NCI-H146 (cell line): ENCODE results near the gene PDGFA.

Experiments
- DNase-seq: peaks from one replicate; lab custom pipeline; 2025; lab: John Stamatoyannopoulos, UW

PDGFA gene

DNA sequence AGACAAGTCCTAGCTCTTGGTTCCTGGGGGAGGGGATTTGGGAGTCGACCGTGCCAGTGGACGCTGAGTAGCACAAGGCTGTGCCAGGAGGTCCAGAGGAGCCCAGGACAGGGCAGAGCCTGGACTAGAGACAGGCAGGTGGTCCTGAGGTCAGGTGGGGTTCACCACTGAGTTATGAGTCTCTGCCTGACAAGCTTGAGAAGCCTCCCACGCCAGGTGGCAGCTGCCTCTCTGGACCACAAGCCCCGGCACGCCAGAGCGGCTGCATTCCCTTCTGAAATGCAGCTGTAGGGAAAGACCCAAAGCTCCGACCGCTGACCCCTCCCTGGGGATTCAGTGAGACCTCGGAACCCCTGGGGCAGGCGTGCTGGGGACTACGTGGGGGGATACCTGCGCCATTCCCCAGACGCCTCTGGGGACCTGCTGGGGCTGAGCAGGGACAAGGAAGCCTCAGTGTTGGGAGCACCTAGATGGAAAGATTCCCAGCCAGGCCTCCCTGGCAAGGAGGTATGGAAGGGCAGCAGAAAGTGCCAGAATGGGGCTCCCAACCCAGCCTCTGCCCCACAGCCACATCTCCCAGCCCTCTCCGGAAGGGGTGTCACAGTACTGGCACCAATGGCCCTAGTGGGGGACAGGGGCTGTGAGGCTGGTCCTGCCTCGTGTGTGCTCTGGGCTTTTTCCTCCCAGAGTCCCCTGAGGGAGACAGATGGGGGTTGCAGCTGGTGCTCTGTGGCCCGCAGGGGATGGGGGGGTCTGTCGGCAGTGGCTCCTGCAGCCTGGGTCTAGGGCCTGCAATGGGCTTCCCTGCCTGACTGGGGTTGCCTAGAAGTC is 29.0 kb downstream of the PDGFA start:
- no peak for DNase-seq

DNA sequence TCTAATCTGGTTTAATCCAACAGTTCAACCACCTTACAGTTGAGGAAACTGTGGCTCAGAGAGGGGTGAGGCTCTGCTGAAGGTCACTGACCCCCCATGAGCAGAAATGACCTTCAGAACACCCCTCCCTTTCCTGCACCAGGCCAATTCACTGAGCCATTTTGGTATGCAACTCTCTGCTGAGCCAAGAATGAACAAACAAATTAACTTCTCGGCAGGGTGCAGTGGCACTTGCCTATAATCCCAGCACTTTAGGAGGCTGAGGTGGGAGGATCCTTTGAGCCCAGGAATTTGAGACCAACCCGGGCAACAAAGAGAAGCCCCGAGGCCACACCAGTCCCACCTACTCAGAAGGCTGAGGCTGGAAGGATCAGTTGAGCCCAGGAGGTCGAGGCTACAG is 29.8 kb downstream of the PDGFA start:
- no peak for DNase-seq

DNA sequence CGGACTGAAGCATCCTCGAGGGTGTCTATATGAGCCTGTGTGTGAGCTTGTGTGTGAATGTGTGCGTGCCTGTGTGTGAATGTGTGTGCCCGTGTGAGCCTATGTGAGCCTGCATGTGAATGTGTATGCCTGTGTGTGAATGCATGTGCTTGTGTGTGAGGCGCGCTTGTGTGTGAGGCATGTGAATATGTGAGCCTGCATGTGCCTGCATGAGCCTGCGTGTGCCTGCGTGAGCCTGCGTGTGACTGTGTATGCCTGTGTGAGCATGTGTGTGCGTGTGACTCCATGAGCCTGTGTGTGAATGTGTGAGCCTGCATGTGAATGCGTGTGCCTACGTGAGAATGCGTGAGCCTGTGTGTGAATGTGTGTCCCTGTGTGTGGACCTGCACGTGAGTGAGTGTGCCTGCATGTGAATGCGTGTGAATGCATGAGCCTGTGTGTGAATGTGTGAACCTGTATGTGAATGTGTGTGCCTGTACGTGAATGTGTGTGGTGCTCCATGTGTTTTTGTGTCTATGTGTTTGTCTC is 33.4 kb downstream of the PDGFA start:
- DNase-seq: no peak

DNA sequence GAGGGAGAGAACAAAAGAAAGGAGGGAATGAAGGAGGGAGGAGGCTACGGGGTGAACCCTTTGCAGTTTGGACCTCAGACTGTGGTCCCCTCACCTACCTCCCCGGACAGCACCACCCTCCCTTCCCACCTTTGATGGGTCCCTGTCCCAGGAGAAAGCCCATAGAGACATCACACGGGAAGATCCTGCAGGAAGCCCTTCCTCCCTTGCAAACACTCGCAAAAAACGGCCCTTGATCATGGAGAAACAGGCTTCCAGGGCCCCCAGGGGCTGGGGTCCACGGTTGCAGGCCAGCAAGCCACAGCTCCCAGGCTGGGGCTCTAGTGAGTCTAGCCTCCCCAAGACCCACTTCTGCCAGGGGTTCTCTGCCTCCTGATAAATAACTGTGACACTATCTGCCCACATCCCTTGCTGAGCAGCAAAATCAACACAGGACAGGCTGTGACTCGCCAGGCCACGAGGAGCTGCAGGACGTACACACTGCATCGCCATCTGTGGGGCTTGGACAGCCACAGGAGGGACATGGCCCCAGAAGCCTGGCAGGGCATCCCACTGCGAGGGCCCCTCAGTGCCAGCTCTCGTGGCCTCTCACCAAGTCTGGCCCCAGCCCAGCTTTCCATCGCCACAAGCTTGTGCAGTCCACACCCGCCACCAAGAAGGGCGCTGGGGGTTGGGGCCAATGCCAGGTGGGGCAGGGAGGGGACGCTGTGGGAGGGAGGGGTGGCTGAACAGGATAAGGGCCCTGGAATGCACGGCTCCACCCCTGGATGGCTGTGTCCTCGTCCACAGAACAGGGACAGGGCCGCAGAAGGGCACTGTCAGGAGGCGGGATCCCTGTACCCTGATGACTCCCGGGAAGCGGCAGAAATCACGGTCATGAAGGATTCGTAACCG is 34.2 kb downstream of the PDGFA start:
- no peak for DNase-seq

DNA sequence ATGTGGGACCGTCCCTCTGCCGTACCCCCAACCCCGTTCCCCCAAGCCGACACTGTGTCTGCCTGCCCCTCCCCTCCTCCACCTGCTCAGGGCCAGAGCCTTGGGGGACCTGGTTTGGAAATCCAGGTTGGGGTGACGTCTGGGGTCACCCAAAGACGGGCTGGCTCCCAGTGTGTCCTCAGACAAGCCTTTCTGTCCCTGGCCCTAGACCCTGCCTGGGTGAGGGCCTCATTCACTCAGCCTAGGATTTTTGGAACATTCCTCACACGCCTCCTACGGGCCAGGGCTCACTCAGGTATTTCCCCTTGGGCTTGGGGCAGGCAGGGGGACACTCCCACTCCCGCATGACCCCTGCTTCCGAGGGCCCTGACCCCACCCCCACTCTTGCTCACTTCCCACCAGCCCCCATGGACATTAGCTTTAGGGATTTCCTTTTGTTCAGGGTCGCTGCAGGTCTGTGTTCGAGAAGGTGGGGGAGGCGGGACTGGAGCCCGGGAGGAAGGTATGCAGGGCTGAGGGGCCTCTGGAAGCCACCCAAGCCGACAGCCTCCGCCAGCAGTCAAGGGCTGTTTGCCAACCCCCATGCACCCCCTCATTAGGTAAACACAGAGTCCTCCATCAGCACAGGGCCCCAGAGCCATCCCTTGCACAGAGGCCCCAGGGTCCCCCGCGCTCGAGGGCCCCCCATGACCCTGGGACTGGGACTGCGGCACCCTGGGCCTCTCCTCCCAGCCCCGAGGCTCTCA is 35.1 kb downstream of the PDGFA start:
- no peak for DNase-seq

DNA sequence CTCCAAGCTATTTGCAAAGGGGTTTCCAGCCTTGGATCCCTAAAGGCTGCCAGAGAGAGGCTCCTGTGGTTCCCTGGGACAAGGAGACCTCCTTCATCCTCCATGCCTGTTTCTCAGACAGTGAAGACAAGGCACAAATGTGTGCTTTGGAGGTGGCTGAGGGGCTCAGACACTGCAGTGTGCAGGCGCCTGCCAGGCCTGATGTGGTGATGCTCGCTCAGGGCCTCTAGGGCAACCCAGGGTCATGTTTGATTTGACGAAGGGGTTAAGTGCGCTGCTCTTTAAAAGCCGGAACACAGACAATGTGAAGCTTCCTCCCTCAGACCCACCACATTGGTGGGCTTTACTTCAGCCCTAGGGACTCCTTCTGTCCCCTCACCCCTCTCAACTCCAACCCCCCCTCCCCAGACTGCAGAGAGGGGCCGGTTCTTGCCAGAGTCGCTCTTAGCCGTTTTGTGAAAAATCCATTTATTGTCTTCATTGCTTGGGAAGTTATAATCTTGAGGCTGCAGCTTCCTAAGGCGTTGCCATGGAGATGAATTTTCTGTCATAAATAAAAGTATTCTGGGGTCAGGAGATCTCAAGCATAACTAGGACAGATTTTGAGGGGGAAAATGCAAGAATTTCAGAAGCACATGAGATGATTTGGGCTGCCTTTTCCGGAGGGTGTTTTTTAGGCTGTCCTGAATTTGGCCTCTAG is 35.8 kb downstream of the PDGFA start:
- no peak for DNase-seq

DNA sequence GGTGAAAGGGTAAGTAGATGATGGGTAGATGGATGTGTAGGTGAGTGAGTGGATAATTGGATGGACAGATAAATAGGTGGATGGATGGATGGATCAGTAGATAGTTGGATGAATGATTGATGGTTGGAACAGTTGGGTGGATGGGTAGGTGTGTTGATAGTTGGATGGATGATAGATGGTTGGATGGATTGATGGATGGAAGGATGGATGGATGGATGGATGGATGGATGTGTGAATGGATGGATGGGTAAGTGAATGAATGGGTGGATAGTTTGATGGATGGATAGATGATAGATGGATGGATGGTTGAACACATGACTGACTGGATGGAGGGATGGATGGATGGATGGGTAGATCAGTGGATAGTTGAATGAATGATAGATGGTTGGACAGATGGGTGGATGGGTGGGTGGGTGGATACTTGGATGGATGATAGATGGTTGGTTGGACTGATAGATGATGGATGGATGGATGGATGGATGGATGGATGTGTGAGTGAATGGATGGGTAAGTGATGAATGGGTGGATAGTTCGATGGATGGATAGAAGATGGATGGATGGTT is 37.0 kb downstream of the PDGFA start:
- no peak for DNase-seq

DNA sequence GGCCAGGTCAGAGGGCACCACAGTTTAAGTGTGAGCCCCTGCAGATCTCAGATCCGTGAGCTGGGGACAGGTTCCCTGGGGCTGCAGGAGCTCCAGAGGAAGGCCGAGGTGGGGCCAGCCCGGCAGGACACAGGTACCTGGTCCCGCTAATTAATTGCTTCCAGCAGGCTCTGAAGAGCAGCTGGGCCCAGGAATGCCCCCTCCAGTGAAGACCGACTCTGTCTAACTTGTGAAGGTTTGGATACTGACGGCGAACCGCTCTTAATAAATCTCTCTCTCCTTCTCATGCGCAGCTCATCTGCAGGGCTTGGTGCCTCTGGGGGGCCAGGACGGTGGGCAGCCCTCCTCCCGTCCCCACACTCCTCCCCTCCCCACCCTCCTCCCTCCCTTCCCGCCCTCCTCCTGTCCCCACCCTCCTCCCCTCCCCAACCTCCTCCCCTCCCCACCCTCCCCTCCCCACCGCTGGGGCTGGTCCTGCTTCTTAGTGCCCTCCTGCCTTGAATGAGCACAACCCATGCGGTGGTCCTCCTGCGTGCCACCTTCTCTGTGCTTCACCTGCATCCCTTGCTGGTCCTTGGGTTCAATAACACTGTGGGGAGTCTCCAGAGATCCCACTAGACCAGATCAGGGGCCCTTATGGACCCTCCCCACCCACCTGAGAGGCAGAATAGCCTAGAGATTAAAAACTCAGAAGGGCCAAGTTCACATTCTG is 38.3 kb downstream of the PDGFA start:
- DNase-seq: no peak

DNA sequence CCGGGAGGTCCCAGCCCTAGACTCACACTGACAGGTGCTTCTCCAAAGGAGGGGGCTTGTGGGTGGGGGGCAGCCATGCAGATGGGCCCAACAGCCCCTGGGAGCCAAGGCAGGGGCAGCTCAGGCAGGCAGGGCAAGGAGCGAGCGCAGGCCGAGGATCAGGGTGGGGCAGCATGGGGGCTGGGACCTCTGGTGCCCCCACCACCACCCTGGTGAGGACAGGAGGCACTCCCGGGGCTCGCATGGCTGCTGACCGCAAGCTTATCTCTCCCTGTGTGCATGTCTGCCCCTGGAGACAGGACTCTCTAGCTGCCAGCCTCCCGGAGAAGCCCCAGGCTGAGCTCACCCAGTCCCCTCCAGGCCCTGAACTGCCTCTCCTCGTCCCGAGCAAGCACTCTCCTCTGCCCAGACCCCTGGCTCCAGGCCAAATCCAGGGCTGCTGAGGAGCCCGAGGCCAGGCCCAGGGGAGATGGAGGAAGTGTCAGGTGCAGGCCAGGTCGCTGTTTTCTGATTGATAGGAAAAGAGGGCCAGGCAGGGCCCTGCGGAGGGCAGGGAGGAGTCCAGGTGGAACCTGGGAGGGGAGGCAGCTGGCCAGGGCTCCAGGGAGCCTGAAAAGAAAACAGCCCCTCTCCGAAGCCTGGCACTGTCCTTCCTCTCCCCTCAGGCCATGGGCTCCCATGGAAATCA is 39.0 kb downstream of the PDGFA start:
- no peak for DNase-seq

DNA sequence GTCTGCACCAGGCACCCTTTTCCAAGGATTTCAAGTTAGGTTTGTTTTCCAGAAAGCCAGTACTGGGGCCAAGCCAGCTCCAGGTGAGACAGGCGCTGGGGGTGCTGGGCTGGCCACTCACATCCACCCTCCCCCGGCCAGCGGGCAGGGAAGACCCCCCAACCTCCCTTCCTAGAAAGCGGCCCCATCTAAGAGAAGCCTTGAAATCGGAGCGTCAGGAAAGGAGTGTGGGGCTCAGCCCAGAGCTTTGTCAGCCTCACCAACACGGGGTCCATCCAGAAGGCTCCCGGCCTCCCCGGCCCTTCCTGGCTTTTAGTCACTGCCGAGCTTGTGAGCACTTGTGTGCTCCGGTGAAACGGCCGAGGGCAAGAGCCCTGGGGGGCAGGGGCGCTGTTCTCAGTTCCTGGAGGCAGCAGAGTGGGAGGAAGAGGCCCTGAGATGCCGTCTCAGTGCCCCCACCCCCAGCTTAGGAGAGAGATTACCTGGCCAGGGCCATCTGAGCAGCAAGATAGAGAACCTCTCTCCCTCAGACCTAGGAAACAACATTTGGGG is 39.6 kb downstream of the PDGFA start:
- no peak for DNase-seq

DNA sequence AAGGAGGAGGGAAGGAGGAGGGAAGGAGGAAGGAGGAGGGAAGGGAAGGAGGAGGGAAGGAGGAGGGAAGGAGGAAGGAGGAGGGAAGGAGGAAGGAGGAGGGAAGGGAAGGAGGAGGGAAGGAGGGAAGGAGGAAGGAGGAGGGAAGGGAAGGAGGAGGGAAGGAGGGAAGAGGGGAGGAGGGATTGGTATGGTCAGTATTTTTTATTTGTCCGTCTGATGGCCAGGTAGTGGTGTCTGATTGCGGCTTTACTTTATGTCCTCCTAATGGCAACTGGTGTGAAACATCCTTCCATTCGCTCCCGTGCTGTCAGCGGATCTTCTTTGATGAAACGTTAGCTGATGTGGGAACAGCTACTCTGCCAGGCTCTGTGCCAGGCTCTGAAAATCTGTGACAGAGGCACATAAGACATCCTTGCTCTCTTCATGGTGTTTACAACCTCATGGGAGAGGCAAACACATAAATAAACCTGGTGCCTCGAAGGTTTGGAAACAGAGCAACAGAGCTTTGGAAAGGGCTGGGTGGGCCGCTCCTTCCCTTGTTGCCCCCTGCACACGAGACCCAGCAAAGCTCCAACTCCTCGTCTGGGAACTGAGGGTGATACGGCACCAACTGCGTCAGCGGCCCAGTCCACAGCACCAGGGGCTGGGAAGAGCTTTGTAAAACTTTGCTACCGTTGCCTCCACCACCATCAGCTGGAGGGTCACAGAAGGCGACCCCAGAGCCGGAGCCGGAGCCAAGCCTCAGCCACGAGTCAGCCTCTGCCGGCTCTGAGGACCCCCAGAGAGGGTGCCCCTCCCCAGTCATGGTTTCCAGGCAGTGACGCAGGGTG is 40.3 kb downstream of the PDGFA start:
- DNase-seq: no peak

DNA sequence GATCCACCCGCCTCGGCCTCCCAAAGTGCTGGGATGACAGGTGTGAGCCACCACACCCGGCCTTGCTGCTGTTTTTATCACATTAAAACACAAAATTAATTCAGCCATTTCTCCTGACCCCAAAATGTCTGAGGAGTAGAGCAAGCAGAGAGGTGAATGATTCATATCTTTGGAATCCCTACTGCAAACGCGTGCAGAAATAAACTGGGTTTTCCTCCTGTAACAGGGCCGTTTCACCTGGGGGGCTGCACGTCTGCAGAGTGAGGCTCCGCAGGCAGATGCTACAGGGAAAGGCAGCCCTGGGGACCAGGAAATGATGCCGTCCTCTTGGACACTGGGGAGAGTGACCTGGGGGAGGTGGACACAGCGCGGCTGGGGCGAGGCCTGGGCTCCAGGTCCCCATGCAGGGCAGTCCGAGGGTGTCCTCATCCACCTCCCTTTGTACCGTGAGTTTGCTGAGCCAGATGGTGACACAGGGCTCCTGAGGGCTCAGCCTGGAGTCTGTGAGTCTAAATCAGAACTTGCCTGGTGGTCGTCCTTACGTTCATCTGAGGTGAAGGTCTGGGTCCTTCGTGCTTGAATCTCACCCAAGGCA is 41.9 kb downstream of the PDGFA start:
- no peak for DNase-seq

DNA sequence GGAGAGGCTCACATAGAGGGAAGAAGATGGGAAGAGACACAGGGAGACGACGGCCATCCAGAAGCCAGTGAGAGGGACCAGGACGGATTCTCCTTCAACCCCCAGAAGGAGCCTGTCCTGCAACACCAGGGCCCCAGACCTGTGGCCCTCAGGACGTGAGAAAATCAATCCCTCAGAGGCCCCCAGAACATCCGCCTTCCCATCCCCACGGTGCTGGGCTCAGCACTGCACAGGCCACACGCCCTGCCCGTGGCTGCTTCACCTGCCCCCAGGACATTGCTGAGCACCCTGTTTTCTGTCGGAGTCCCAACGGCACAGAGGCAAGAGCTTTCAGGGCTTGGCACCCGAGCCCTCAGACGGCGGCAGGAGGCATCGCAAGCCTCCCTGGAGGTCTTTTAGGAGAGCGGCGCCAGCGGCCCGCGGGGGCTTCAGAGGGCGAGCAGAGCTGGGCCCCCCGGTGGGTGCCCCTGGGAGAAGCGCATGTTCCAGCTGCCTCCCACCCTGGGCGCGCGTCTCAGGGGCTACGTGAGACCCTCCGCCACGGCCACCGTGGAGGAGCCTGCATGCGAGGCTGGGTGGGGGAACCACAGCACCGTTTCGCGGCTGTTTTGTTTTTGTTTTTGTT is 42.8 kb downstream of the PDGFA start:
- no peak for DNase-seq

DNA sequence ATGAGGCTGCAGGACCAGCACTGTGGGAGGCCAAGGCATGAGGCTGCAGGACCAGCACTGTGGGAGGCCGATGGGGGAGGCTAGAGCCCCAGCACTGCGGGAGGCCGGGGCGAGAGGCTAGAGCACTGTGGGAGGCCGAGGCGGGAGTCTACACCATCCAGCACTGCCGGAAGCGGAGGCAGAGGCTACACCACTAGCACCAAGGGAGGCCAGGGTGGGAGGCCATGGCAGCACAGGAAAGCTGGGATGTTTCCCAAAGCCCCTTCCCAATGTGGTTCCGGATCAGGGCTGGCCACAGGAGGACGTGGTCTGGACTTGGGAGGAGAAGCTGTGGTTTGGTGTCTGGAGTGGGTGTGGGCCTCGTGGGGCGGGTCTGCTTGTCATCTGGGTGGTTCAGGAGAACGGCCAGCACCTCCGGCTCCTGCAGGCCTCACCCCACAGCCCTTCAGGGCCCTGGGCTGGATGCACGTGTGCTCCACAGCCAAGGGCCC is 43.6 kb downstream of the PDGFA start:
- no peak for DNase-seq

DNA sequence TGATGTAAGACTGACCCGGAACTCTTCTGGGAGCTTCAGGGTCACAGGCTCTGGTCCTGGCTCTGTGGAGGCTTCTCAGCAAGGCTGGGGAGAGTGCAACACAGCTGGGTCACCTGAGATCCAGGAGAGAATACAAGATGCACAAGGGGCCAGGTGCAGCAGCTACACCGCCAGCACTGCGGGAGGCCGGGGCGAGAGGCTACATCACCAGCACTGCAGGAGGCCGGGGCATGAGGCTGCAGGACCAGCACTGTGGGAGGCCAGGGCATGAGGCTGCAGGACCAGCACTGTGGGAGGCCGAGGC is 44.3 kb downstream of the PDGFA start:
- no peak for DNase-seq

DNA sequence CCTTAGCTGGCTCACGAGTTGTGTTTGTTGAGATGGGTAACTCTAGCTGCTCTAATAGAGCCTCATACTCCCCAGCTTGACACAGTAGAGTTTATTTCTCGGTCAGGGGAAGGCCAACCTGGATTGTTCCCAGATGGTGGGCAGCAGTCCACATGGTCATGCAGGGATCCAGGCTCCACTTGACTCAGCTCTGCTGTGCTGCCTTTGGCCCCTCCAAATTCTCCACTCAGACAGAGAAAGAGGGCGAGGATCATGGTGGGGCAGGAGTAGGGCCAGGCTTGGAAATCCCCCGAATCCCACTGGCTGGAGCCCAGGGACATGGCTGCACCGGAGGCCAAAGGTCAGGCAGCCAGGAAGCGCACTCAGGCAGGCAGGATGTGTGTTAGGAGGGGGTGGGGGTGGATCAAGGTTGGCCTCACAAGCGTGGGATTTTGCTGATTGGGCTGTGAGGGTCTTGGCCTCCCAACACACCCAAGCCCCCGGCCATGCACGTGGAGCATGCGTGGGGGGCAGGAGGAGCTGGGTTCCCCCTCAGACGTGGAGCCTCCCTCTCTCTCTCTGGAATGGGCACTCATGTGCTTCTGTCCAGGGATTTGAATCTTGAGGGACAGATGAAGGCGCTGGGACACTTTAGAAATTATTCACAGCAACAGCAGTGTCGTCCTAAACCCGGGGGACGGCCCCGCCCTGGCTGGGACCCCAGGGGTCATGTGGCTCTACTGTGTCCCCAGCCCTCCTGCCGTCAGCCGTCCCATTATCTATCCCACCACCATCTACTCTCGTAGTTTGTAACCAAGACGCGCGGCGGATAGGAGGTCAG is 44.8 kb downstream of the PDGFA start:
- DNase-seq: no peak
